Natural killer cell (primary cell): ENCODE results near the gene PTPRM. TPM values are rescaled to one million over a fixed set of nuclear protein-coding genes. Genes with fewer than 3 reads are reported as not detected.

ENCODE experiments used
- ATAC-seq, 3 donors: fragments of 150-1000 bp in 2 of 3; fragments of 200-7000 bp in 1 of 3; cut with Tn5 transposase; 1 replicate in 1 of 3; 2 replicates in 2 of 3; pipeline ENCODE4 v1.10.0; 2021; ENCODE audit warnings: mild to moderate bottlenecking in 2 of 3, moderate library complexity in 2 of 3
- DNase-seq, 2 donors: peaks; one replicate each; pipeline versions ENCODE4 v3.0.0 to v3.0.0-alpha.2; 2013 to 2021; ENCODE audit warnings: mixed read lengths in 1 of 2
- H3K27ac ChIP-seq: one replicate; pipeline ENCODE4 v1.5.1; 2013; ENCODE audit warnings: mild to moderate bottlenecking, low read length
- H3K27me3 ChIP-seq: one replicate; pipeline ENCODE4 v1.6.1; 2013; ENCODE audit warnings: low read length; ENCODE audit not compliant: control insufficient read depth, insufficient read depth
- H3K36me3 ChIP-seq: one replicate; pipeline ENCODE4 v1.6.1; 2013; ENCODE audit warnings: low read length; ENCODE audit not compliant: control insufficient read depth, insufficient read depth
- H3K4me1 ChIP-seq: one replicate; pipeline ENCODE4 v1.6.1; 2013; ENCODE audit warnings: low read length; ENCODE audit not compliant: control insufficient read depth, insufficient read depth
- H3K4me3 ChIP-seq: one replicate; pipeline ENCODE4 v1.5.1; 2013; ENCODE audit warnings: low read length
- H3K9me3 ChIP-seq: one replicate; pipeline ENCODE4 v1.6.1; 2013; ENCODE audit warnings: low read length; ENCODE audit not compliant: control insufficient read depth, insufficient read depth
- H3K27ac Mint-ChIP-seq, 2 donors: one replicate each; pipeline ENCODE4 v1.8.0; 2022; ENCODE audit warnings: mild to moderate bottlenecking in 2 of 2, mixed read lengths in 2 of 2, moderate library complexity in 1 of 2
- H3K27me3 Mint-ChIP-seq, 2 donors: one replicate each; pipeline ENCODE4 v1.8.0; 2022; ENCODE audit warnings: low read depth in 2 of 2, mixed read lengths in 2 of 2
- H3K36me3 Mint-ChIP-seq: one replicate; pipeline ENCODE4 v1.8.0; 2022; ENCODE audit warnings: mixed read lengths
- H3K4me1 Mint-ChIP-seq, 2 donors: one replicate each; pipeline ENCODE4 v1.8.0; 2022; ENCODE audit warnings: mixed read lengths in 2 of 2
- H3K4me3 Mint-ChIP-seq: one replicate; pipeline ENCODE4 v1.8.0; 2022; ENCODE audit warnings: mild to moderate bottlenecking, moderate library complexity, mixed read lengths
- H3K9me3 Mint-ChIP-seq, 2 donors: one replicate each; pipeline ENCODE4 v1.8.0; 2022; ENCODE audit warnings: mixed read lengths in 2 of 2
- WGBS: methylation state at CpG from one replicate; pipeline ENCODE4 v1.1.7; 2013; ENCODE audit warnings: missing lambda C conversion rate; ENCODE audit not compliant: insufficient coverage; 5-methylcytosine and 5-hydroxymethylcytosine counted together
- intact Hi-C: fragments of 100-400 bp; cut with micrococcal nuclease; formaldehyde crosslinking; loops from one replicate; pipeline ENCODE4 v1.14.2; 2022
- total RNA-seq, 4 donors: library from RNA; stranded (reverse); fragments of 120-200 nt in 1 of 4; gene quantifications; one replicate each; pipeline versions ENCODE4 v1.2.3 to v1.2.4, GENCODE V29; 2013 to 2022
- TF ChIP-seq, protein P1 (sequence below): fragments of 200-600 bp; IDR thresholded peaks from one replicate; pipeline ENCODE4 v1.8.0; 2022; ENCODE audit warnings: antibody characterized with exemption

The PTPRM gene
- total RNA-seq, 3 donors from 2014 or later (not counting 1 experiment from before 2014, with no cell fraction given) = 5.0 to 13.2 (median 12.1) TPM

DNA sequence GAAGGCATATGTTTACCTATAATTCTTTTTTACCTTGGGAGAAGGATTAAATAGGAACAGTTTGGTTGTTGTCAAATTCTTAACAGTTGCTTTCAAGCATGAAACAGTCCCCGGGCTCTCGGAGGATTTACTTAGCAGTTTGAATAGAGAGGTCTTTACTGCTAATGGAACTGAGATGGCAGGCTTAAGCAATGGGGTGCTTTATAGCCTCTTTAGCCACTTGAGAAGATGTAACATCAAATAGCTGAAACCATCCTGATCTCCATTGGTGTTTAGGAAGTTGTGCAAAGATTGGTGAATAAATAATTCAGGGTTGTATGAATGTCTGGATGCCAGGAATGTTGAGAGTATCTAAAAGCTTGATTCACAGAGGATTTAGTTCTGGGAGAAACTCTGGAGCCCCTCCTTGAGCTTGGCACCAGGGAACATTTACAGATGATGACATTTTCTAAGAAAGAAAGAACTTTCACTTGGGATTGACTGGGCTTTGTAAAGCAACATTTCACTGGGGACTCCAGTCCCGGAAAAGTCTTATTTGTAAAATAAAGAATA is 51.9 kb downstream of the PTPRM start:
- 91% methylated on average over 3 of the region's 3 CpGs for WGBS
- no peak overlapping the region for H3K4me3 ChIP-seq
- DNase-seq = no peak
- no peaks in the 10 kb centered on the region for H3K4me1 Mint-ChIP-seq
- H3K27me3 ChIP-seq = no peaks in the 10 kb centered on the region
- ATAC-seq = no peak
- peaks cover 0 to 2% of the 10 kb centered on the region in 2 donors for H3K9me3 Mint-ChIP-seq
- H3K27ac ChIP-seq = no peak overlapping the region
- intact Hi-C loops = no loop called here
- H3K9me3 ChIP-seq = no peaks in the 10 kb centered on the region
- no peak overlapping the region for H3K4me3 Mint-ChIP-seq
- H3K27me3 Mint-ChIP-seq = no peaks in the 10 kb centered on the region
- H3K4me1 ChIP-seq = no peaks in the 10 kb centered on the region
- no peak overlapping the region for H3K27ac Mint-ChIP-seq
- H3K36me3 Mint-ChIP-seq = no peaks in the 10 kb centered on the region
- TF ChIP-seq, protein P1, sequence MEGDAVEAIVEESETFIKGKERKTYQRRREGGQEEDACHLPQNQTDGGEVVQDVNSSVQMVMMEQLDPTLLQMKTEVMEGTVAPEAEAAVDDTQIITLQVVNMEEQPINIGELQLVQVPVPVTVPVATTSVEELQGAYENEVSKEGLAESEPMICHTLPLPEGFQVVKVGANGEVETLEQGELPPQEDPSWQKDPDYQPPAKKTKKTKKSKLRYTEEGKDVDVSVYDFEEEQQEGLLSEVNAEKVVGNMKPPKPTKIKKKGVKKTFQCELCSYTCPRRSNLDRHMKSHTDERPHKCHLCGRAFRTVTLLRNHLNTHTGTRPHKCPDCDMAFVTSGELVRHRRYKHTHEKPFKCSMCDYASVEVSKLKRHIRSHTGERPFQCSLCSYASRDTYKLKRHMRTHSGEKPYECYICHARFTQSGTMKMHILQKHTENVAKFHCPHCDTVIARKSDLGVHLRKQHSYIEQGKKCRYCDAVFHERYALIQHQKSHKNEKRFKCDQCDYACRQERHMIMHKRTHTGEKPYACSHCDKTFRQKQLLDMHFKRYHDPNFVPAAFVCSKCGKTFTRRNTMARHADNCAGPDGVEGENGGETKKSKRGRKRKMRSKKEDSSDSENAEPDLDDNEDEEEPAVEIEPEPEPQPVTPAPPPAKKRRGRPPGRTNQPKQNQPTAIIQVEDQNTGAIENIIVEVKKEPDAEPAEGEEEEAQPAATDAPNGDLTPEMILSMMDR = no peak
- no peaks in the 10 kb centered on the region for H3K36me3 ChIP-seq

DNA sequence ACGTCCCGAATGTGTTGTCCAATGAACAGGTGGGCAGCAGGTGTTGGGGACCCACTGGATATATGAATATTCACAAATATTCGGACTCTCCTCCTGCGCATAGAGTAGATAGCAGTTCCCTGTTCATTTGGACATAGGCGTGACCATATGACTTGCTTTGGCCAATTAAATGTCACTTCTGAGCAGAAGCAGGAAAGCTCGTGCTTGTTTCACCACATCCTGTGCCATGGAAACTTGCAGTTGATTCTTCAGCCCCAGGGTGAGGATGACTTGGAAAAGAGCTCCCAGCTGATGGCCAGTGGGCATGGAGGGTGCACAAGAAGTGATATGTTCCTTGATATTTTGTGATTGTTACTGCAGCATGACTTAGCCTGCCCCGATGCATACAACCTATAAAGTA is 52.6 kb downstream of the PTPRM start:
- H3K4me3 Mint-ChIP-seq = no peak overlapping the region

DNA sequence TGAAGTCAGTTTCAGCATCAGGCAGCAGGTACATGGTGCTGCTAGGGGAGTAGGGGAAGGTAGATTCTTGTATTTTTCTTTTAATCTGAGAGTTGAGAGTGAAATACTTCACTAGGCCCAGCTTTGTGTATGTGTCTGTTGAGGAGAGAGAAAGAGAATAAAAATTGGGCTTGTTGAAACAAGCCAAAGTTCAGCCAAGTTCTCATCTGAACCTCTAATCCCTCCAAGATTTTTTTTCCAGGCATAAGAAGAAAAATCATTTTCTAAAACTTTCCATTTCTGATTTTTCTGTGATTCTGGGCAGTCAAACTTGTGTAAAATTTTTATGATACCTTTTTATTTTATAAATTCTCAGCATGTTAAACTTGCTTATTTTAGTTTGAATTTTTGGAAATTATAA is 55.6 kb downstream of the PTPRM start:
- H3K27ac Mint-ChIP-seq = no peak overlapping the region
- H3K36me3 ChIP-seq = no peaks in the 10 kb centered on the region
- no peak overlapping the region for H3K27ac ChIP-seq
- DNase-seq = no peak
- H3K4me3 Mint-ChIP-seq = no peak overlapping the region
- H3K27me3 Mint-ChIP-seq = no peaks in the 10 kb centered on the region
- H3K36me3 Mint-ChIP-seq = no peaks in the 10 kb centered on the region
- TF ChIP-seq, protein P1 = no peak
- no peaks in the 10 kb centered on the region for H3K4me1 Mint-ChIP-seq
- intact Hi-C loops = no loop called here
- H3K9me3 Mint-ChIP-seq = peaks cover 0 to 2% of the 10 kb centered on the region in 2 donors
- H3K9me3 ChIP-seq = no peaks in the 10 kb centered on the region
- H3K4me1 ChIP-seq = no peaks in the 10 kb centered on the region
- H3K27me3 ChIP-seq = no peaks in the 10 kb centered on the region
- H3K4me3 ChIP-seq = no peak overlapping the region
- ATAC-seq = no peak

More for the DNA sequence above, 52.6 kb downstream of the PTPRM start:
- Histone ChIP-seq H3K36me3 (no peaks in the 10 kb centered on the region), H3K27ac (no peak overlapping the region), H3K4me1 (no peaks in the 10 kb centered on the region), H3K4me3 (no peak overlapping the region), H3K27me3 (no peaks in the 10 kb centered on the region), H3K9me3 (no peaks in the 10 kb centered on the region)
- ATAC-seq = no peak
- TF ChIP-seq, protein P1 = no peak
- 83% methylated on average over 6 of the region's 7 CpGs for WGBS
- peaks cover 0 to 2% of the 10 kb centered on the region in 2 donors for H3K9me3 Mint-ChIP-seq
- H3K36me3 Mint-ChIP-seq = no peaks in the 10 kb centered on the region
- no peaks in the 10 kb centered on the region for H3K4me1 Mint-ChIP-seq
- DNase-seq = no peak
- H3K27ac Mint-ChIP-seq = no peak overlapping the region
- intact Hi-C loops = no loop called here
- H3K27me3 Mint-ChIP-seq = no peaks in the 10 kb centered on the region

DNA sequence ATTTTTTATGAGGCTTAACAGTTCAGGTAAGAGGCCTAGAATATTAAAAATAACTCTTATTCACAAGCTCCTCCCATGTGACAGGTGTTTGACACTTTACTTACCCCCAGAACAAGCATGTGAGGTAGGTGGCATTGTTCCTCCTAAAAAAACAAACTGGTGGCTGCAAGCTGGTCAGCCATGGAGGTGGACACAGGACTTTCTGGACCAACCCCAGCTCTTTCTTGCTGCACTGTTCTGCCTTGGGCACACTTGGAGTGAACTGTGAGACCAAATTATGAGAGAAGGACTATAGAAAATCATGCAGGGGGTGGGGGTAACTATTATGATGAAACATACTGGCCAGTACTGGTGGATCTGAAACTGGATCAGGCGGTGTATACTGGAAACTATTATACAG is 56.6 kb downstream of the PTPRM start:
- TF ChIP-seq, protein P1 = no peak
- Mint-ChIP-seq H3K36me3 (no peaks in the 10 kb centered on the region), H3K4me1 (no peaks in the 10 kb centered on the region), H3K9me3 (peaks cover 0 to 2% of the 10 kb centered on the region in 2 donors), H3K27me3 (no peaks in the 10 kb centered on the region), H3K4me3 (no peak overlapping the region), H3K27ac (no peak overlapping the region)
- 92% methylated on average over 1 of the region's 1 CpG for WGBS
- intact Hi-C loops = no loop called here
- Histone ChIP-seq H3K9me3 (no peaks in the 10 kb centered on the region), H3K4me3 (no peak overlapping the region), H3K36me3 (no peaks in the 10 kb centered on the region), H3K4me1 (no peaks in the 10 kb centered on the region), H3K27me3 (no peaks in the 10 kb centered on the region), H3K27ac (no peak overlapping the region)
- DNase-seq (no peak), ATAC-seq (no peak)
